ENCODE results near the gene PHPT1. TPM values are rescaled to one million over a fixed set of nuclear protein-coding genes. Genes with fewer than 3 reads are reported as not detected.
A peak's percentile ranks its signal among the peaks of the same experiment; 100 is the strongest.

Gene PHPT1
- total and polyA plus RNA-seq, 2 experiments from 2014 or later, result 86.2 to 437 TPM

GRCh38 chr9:136881691-136882108 is 32.5 kb downstream of the PHPT1 start:
- Mint-ChIP-seq H3K36me3 (ENCODE audit: low read depth) (no peaks in the 10 kb centered on the region), H3K27ac (no peak overlapping the region), H3K4me3 (no peak overlapping the region), H3K27me3 (ENCODE audit: insufficient read depth, low read depth, poor library complexity) (peaks cover 14% of the 10 kb centered on the region), H3K4me1 (no peaks in the 10 kb centered on the region), H3K9me3 (peaks cover 8% of the 10 kb centered on the region; the same call in 1 of the 3 replicates)
- no peaks in the 10 kb centered on the region for H3K79me2 ChIP-seq (replicated peaks; ENCODE audit: insufficient read depth)
- no peak overlapping the region for H3K4me2 ChIP-seq
- DNase-seq (ENCODE audit: low spot score), result no peak
- no peak overlapping the region for H3K4me3 ChIP-seq
- no peaks in the 10 kb centered on the region for H3K4me1 ChIP-seq (ENCODE audit: insufficient read depth)
- peak; percentile 5 for ATAC-seq
- H3F3A ChIP-seq (replicated peaks; ENCODE audit: low read depth), result no peaks in the 10 kb centered on the region; the same call in 1 of the 2 replicates
- no peak overlapping the region for H3K27ac ChIP-seq (ENCODE audit: low read depth)
- no peaks in the 10 kb centered on the region for H3K9me2 ChIP-seq (ENCODE audit: insufficient read depth)
- H3K27me3 ChIP-seq (ENCODE audit: insufficient read depth), result no peaks in the 10 kb centered on the region
- TF ChIP-seq, protein P1, sequence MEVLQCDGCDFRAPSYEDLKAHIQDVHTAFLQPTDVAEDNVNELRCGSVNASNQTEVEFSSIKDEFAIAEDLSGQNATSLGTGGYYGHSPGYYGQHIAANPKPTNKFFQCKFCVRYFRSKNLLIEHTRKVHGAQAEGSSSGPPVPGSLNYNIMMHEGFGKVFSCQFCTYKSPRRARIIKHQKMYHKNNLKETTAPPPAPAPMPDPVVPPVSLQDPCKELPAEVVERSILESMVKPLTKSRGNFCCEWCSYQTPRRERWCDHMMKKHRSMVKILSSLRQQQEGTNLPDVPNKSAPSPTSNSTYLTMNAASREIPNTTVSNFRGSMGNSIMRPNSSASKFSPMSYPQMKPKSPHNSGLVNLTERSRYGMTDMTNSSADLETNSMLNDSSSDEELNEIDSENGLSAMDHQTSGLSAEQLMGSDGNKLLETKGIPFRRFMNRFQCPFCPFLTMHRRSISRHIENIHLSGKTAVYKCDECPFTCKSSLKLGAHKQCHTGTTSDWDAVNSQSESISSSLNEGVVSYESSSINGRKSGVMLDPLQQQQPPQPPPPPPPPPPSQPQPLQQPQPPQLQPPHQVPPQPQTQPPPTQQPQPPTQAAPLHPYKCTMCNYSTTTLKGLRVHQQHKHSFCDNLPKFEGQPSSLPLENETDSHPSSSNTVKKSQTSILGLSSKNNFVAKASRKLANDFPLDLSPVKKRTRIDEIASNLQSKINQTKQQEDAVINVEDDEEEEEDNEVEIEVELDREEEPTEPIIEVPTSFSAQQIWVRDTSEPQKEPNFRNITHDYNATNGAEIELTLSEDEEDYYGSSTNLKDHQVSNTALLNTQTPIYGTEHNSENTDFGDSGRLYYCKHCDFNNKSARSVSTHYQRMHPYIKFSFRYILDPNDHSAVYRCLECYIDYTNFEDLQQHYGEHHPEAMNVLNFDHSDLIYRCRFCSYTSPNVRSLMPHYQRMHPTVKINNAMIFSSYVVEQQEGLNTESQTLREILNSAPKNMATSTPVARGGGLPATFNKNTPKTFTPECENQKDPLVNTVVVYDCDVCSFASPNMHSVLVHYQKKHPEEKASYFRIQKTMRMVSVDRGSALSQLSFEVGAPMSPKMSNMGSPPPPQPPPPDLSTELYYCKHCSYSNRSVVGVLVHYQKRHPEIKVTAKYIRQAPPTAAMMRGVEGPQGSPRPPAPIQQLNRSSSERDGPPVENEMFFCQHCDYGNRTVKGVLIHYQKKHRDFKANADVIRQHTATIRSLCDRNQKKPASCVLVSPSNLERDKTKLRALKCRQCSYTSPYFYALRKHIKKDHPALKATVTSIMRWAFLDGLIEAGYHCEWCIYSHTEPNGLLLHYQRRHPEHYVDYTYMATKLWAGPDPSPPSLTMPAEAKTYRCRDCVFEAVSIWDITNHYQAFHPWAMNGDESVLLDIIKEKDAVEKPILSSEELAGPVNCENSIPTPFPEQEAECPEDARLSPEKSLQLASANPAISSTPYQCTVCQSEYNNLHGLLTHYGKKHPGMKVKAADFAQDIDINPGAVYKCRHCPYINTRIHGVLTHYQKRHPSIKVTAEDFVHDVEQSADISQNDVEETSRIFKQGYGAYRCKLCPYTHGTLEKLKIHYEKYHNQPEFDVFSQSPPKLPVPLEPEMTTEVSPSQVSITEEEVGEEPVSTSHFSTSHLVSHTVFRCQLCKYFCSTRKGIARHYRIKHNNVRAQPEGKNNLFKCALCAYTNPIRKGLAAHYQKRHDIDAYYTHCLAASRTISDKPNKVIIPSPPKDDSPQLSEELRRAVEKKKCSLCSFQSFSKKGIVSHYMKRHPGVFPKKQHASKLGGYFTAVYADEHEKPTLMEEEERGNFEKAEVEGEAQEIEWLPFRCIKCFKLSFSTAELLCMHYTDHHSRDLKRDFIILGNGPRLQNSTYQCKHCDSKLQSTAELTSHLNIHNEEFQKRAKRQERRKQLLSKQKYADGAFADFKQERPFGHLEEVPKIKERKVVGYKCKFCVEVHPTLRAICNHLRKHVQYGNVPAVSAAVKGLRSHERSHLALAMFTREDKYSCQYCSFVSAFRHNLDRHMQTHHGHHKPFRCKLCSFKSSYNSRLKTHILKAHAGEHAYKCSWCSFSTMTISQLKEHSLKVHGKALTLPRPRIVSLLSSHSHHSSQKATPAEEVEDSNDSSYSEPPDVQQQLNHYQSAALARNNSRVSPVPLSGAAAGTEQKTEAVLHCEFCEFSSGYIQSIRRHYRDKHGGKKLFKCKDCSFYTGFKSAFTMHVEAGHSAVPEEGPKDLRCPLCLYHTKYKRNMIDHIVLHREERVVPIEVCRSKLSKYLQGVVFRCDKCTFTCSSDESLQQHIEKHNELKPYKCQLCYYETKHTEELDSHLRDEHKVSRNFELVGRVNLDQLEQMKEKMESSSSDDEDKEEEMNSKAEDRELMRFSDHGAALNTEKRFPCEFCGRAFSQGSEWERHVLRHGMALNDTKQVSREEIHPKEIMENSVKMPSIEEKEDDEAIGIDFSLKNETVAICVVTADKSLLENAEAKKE (CRISPR knock-in tag; IDR thresholded peaks at IDR 0.05), result no peak
- TF ChIP-seq NANOG (IDR thresholded peaks at IDR 0.05; ENCODE audit: borderline replicate concordance) (no peak), ZNF331 (CRISPR knock-in tag; IDR thresholded peaks at IDR 0.05; ENCODE audit: low read depth) (no peak), ZNF114 (CRISPR knock-in tag; IDR thresholded peaks at IDR 0.05) (no peak), EZH2 (IDR thresholded peaks at IDR 0.05; ENCODE audit: low read depth, unreplicated experiment) (no peak), REST (IDR thresholded peaks at IDR 0.05; ENCODE audit: unreplicated experiment) (no peak), CREB1 (CRISPR knock-in tag; IDR thresholded peaks at IDR 0.05; ENCODE audit: low read depth) (no peak), STAT1 (IDR thresholded peaks at IDR 0.05; ENCODE audit: unreplicated experiment) (no peak), EZH2phosphoT487 (IDR thresholded peaks at IDR 0.05; ENCODE audit: unreplicated experiment) (no peak), POLR2AphosphoS5 (IDR thresholded peaks at IDR 0.05; ENCODE audit: low read depth) (no peak), JUNB (IDR thresholded peaks at IDR 0.05; ENCODE audit: unreplicated experiment) (no peak), ETS1 (IDR thresholded peaks at IDR 0.05) (no peak)
- TF ChIP-seq, protein P2, sequence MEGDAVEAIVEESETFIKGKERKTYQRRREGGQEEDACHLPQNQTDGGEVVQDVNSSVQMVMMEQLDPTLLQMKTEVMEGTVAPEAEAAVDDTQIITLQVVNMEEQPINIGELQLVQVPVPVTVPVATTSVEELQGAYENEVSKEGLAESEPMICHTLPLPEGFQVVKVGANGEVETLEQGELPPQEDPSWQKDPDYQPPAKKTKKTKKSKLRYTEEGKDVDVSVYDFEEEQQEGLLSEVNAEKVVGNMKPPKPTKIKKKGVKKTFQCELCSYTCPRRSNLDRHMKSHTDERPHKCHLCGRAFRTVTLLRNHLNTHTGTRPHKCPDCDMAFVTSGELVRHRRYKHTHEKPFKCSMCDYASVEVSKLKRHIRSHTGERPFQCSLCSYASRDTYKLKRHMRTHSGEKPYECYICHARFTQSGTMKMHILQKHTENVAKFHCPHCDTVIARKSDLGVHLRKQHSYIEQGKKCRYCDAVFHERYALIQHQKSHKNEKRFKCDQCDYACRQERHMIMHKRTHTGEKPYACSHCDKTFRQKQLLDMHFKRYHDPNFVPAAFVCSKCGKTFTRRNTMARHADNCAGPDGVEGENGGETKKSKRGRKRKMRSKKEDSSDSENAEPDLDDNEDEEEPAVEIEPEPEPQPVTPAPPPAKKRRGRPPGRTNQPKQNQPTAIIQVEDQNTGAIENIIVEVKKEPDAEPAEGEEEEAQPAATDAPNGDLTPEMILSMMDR (conservative IDR thresholded peaks at IDR 0.05; ENCODE audit: low read depth in 2 of 2), result no peak
- H4K20me1 ChIP-seq (replicated peaks; ENCODE audit: insufficient read depth), result no peaks in the 10 kb centered on the region
- H3K36me3 ChIP-seq (ENCODE audit: insufficient read depth), result no peaks in the 10 kb centered on the region
- no peak overlapping the region for H2AFZ ChIP-seq

Measured in GM23338 (cell line).